Thyroid gland (tissue), 4 donors: ENCODE data around the gene LCE5A. TPM values are rescaled to one million over a fixed set of nuclear protein-coding genes. Genes with fewer than 3 reads are reported as not detected.
"Not testable (repeated sequence)": the region's sequence is repeated elsewhere in the genome, so short reads cannot be mapped to it uniquely, and the experiment has no call there.

Experiments used
- DNase-seq, 2 donors: peaks; one replicate each; pipeline ENCODE4 v3.0.0-alpha.2; 2019
- H3K27ac ChIP-seq, 3 donors: fragments of 200-600 bp; sonication (generic); 1 replicate in 2 of 3; 2 replicates in 1 of 3; pipeline ENCODE4 v1.5.1; 2016 to 2019; ENCODE audit warnings: mild to moderate bottlenecking in 1 of 3, moderate library complexity in 1 of 3
- H3K27me3 ChIP-seq: fragments of 200-600 bp; sonication (generic); one replicate; pipeline ENCODE4 v1.5.1; 2019
- H3K36me3 ChIP-seq, 2 donors: fragments of 200-600 bp; sonication (generic); one replicate each; pipeline ENCODE4 v1.5.1; 2016 to 2019
- H3K4me1 ChIP-seq, 2 donors: fragments of 200-600 bp; sonication (generic); one replicate each; pipeline ENCODE4 v1.5.1; 2017 to 2019
- H3K4me3 ChIP-seq, 3 donors: fragments of 200-600 bp; sonication (generic); replicated peaks in 1 of 3; 1 replicate in 2 of 3; 2 replicates in 1 of 3; pipeline ENCODE4 v1.5.1; 2016; ENCODE audit warnings: mild to moderate bottlenecking in 1 of 3
- H3K9me3 ChIP-seq: fragments of 200-600 bp; sonication (generic); one replicate; pipeline ENCODE4 v1.5.1; 2017
- CTCF ChIP-seq, 6 experiments: fragments of 200-600 bp in 3 of 6; fragments of 450-650 bp in 3 of 6; sonication (generic) in 3 of 6; IDR thresholded peaks; one replicate each; pipeline ENCODE4 v1.5.1; 2016 to 2019; ENCODE audit warnings: antibody characterized with exemption in 6 of 6, mild to moderate bottlenecking in 2 of 6, inconsistent platforms in 1 of 6, moderate library complexity in 1 of 6
- POLR2A ChIP-seq, 2 donors: fragments of 450-650 bp; IDR thresholded peaks; one replicate each; pipeline ENCODE4 v1.6.1; 2017; ENCODE audit warnings: antibody characterized with exemption in 2 of 2, mild to moderate bottlenecking in 2 of 2, moderate library complexity in 1 of 2
- WGBS, 2 donors: methylation state at CpG; one replicate each; pipeline ENCODE4 v1.1.5; 2017; 5-methylcytosine and 5-hydroxymethylcytosine counted together
- intact Hi-C: fragments of 100-400 bp; cut with DNase I; formaldehyde crosslinking; loops from one replicate; pipeline ENCODE4 v1.15.1; 2023
- total RNA-seq, 4 donors: library from RNA; depleted of rRNA; stranded (reverse); fragments of >200 nt; gene quantifications; one replicate each; pipeline ENCODE4 v1.2.3, GENCODE V29; 2016

The LCE5A gene
- total RNA-seq, 4 donors from 2014 or later = not detected

GRCh38 chr1:152539901-152540300, 29.3 kb downstream of the LCE5A start:
- Histone ChIP-seq H3K36me3 (no peaks in the 10 kb centered on the region), H3K4me1 (no peaks in the 10 kb centered on the region), H3K4me3 (no peak overlapping the region), H3K9me3 (no peaks in the 10 kb centered on the region), H3K27me3 (no peaks in the 10 kb centered on the region), H3K27ac (no peak overlapping the region)
- TF ChIP-seq CTCF (IDR thresholded peaks at IDR 0.05) = no peak
- no peak for TF ChIP-seq POLR2A (IDR thresholded peaks at IDR 0.05)
- DNase-seq = no peak
- WGBS, 2 donors = 71 to 72% methylated on average over 2 of the region's 2 CpGs
- intact Hi-C loops = no loop called here

GRCh38 chr1:152543820-152544219, 33.2 kb downstream of the LCE5A start:
- no peak for DNase-seq
- no peak overlapping the region for H3K27ac ChIP-seq
- H3K27me3 ChIP-seq = no peaks in the 10 kb centered on the region
- H3K36me3 ChIP-seq = no peaks in the 10 kb centered on the region
- no peaks in the 10 kb centered on the region for H3K4me1 ChIP-seq
- H3K4me3 ChIP-seq = no peak overlapping the region
- no peak for TF ChIP-seq CTCF (IDR thresholded peaks at IDR 0.05)
- no peak for TF ChIP-seq POLR2A (IDR thresholded peaks at IDR 0.05)
- intact Hi-C loops = no loop called here
- WGBS, 2 donors = 32 to 48% methylated on average over 4 of the region's 4 CpGs
- H3K9me3 ChIP-seq = no peaks in the 10 kb centered on the region

GRCh38 chr1:152546704-152547103, 36.1 kb downstream of the LCE5A start:
- intact Hi-C loops = no loop called here
- H3K4me3 ChIP-seq = no peak overlapping the region
- no peak overlapping the region for H3K27ac ChIP-seq
- no peaks in the 10 kb centered on the region for H3K4me1 ChIP-seq
- no peaks in the 10 kb centered on the region for H3K9me3 ChIP-seq
- TF ChIP-seq CTCF (IDR thresholded peaks at IDR 0.05) (no peak), POLR2A (IDR thresholded peaks at IDR 0.05) (no peak)
- WGBS, 2 donors = 55 to 56% methylated on average over 1 of the region's 1 CpG
- DNase-seq = no peak
- no peaks in the 10 kb centered on the region for H3K36me3 ChIP-seq
- no peaks in the 10 kb centered on the region for H3K27me3 ChIP-seq

- H3K27me3 ChIP-seq, H3K4me3 ChIP-seq, H3K9me3 ChIP-seq, H3K27ac ChIP-seq, H3K36me3 ChIP-seq, H3K4me1 ChIP-seq, intact Hi-C loops, DNase-seq: not testable (repeated sequence)
- 80% methylated on average over 1 of the region's 1 CpG; no CpG with 5 or more reads in 1 of the 2 donors for WGBS, 2 donors
These were observed 37.8 kb downstream of the LCE5A start for GRCh38 chr1:152548358-152548757.

Other genes starting within 250 kb of the LCE5A start
- 1 to 10 TPM in 1 of 4 donors, under 1 TPM in 1, not detected in 2; 0.11 to 1.3 TPM for gene FLG, start 185.6 kb upstream of the LCE5A start, total RNA-seq
- gene FLG2, start 150.8 kb upstream of the LCE5A start, total RNA-seq = not detected
- gene CRNN, start 96.5 kb upstream of the LCE5A start, total RNA-seq = not detected
- gene CRCT1, start 3.7 kb downstream of the LCE5A start, total RNA-seq = not detected
- not detected for gene LCE3E, start 56.0 kb downstream of the LCE5A start, total RNA-seq
- not detected for gene LCE3D, start 69.7 kb downstream of the LCE5A start, total RNA-seq
- not detected for gene LCE3C, start 89.4 kb downstream of the LCE5A start, total RNA-seq
- gene LCE3B, start 103.0 kb downstream of the LCE5A start, total RNA-seq = not detected
- not detected for gene LCE3A, start 112.3 kb downstream of the LCE5A start, total RNA-seq
- not detected for gene LCE2D, start 152.6 kb downstream of the LCE5A start, total RNA-seq
- 10 to 100 TPM in 1 of 4 donors, not detected in 3; 17.6 TPM for gene LCE2C, start 164.5 kb downstream of the LCE5A start, total RNA-seq
- gene LCE2B, start 175.3 kb downstream of the LCE5A start, total RNA-seq = not detected
- gene LCE2A, start 187.5 kb downstream of the LCE5A start, total RNA-seq = not detected
- not detected for gene LCE4A, start 197.4 kb downstream of the LCE5A start, total RNA-seq
- not detected for gene KPRP, start 247.2 kb downstream of the LCE5A start, total RNA-seq